NK-92 (cell line): ENCODE results near the gene TMEM100.

ENCODE experiments used
- DNase-seq: peaks from one replicate; lab custom pipeline; 2025; ENCODE audit not compliant: unreplicated experiment; lab: John Stamatoyannopoulos, UW

The TMEM100 gene, protein sequence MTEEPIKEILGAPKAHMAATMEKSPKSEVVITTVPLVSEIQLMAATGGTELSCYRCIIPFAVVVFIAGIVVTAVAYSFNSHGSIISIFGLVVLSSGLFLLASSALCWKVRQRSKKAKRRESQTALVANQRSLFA

DNA sequence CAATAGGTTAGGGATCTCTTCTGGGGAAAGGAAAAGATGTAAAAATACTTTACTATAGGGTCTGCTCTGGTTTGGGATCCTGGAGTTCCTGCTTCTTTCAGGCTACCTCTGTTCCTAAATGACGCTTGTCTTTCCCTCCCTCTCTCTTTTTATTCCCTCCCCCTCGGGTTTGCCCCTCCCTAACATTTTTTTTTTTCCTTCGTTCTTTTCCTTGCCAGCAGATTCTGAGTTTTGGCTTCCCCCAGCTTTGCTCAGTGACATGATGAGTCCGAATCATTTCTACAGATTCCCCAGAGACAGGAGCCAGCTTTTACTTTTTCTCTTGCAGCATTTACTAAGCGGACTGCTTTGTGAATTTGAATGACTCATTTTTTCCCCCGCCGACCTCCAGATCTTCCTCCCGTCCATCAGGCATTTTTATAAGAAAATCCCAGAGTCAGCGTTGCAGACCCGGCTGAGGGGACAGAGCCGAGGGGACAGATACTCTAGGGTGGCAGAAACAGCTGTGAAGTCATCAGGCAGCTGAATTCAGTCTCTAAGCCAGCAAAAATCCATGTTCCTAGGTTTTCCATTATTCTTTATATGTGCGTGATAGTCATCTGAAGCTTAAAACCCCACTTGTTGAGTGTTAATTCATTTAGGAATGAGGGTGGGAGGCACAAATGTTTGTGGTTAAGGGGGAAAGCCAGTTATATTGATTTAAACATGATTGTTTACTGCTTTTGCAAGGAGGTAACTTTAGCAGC, at the start of gene TMEM100:
Gene TMEM100, minus strand, starts transcription at position 123 of the 746 bp plus-strand sequence. CDS start 1,794 bp downstream, outside the sequence.
- DNase-seq, result no peak

DNA sequence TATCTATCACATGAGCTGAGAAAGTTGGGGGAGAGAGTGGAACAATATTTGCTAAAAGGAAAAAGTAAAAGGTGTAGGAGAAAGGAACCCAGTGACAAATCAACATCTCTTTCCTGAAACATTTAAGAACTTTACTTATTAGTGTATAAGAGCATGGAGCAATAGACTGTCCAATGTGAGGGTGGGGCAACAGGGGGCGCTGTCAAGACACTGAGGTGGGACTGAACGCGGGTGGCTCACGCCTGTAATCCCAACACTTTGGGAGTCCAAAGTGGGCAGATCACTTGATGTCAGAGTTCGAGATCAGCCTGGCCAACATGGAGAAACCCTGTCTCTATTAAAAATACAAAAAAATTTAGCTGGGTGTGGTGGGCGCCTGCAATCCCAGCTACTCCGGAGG, 49.4 kb upstream of the TMEM100 start:
- no peak for DNase-seq

DNA sequence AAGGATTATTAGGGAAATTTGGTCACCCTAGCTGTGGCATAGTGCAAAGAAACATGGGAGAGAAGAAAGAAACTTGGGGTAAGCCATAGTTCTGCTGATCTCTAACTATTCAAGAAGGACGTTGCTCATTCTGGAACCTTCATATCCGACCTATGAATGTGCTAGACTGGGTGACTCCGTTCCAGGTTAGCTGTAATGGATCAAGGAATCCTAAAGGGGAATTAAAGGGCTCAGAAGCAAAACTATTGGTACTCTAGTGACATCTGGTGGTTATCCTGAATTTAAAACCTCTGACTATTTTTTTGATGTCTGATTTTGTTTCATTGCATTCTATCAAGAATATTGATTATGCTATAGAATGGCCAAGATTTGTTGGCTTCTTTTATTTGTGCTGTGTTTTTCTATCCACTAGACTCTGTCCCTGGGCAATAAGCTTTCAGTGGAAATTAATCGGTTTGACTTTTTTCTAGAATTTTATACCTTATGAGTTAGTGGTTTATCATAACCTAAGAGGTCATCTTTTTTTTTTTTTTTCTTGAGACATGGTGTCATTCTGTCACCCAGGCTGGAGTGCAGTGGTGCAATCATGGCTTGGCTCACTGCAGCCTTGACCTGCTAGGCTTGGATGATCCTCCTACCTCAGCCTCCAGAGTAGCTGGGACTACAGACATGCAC, 47.7 kb upstream of the TMEM100 start:
- DNase-seq, result no peak

DNA sequence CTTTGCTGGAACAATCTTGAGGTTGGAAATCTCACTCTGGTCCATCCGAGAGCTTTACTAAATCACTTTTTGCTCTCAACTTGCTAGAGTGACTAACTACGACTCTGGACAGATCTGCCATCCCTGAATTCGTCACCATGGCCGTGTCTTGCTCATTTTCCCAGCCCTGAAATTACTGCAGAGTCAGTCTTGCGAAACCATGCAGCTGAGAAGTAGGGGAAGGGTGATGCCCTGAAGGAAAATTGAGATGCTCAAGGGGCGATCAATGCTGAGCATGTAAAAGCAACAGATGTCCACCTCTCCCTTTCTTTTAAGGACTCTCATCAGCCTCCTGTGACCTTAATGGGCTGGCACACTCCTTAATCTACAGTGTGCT, 46.9 kb upstream of the TMEM100 start:
- DNase-seq, result no peak

DNA sequence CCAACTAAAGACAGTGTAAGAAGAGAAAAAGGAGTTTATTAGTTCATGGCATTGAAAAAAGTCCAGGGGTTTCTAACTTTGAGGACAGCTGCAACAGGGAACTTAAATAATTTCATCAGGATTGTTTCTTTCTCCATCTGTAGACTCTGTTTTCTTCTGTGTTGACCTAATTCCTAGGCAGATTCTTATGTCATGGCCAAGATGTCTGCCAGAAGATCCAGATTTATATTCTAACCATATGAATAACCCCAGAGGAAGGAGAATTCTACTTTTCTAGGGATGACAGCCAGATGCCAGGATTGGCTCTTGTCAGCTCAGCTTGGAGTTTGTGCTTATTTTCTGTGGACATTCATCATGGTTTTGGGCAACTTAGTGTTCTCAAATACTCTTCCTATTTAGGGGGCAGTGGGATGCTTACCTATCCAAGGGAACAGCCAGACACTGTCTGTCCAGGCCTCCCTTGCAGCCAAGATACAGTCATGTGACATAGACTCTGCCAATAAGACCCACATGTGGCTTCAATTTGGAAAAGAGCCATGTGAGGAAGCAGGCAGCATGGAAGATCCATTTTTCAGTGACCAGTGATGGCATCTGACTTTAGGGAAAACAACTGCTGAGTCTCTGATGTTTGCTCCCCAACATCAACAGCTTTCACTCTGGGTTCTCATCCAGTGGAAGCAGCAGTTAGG, 46.4 kb upstream of the TMEM100 start:
- no peak for DNase-seq

DNA sequence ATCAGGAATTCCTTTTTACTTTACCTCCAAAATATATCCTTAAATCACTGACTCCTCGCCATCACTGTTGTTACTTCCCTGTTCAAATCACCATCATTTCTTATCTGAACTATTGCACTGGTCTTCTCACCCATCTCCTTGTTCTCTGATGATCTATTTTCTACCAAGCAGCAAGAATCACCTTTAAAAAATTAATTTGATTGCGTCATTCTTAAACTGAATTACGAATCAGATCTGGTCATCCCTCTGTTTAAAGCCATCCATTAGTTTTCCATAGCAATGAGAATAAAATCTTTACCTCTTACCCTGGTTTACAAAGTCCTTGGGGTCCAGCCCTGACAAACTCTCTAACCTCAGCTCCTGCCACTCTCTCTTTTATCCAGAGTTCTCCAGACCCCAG, 42.8 kb upstream of the TMEM100 start:
- DNase-seq, result no peak

DNA sequence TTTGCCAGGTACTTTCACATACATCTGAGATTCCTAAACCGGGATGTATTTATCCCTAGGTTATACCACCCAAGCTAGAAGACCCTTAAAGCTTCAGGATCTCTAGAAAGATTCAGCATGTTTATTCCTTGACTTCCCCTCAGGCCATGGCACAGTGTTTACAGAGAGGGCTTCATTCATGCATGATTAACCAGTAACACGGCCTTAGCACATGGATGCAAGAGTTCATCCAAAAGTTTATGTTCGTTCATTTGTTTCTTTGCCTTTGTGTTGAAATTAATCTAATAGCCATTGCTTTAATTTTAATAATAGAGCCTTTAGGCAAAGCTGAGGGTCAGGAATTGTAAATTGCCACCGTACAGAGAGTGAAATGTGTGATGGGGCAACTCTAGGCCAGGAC, 41.9 kb upstream of the TMEM100 start:
- DNase-seq, result no peak

DNA sequence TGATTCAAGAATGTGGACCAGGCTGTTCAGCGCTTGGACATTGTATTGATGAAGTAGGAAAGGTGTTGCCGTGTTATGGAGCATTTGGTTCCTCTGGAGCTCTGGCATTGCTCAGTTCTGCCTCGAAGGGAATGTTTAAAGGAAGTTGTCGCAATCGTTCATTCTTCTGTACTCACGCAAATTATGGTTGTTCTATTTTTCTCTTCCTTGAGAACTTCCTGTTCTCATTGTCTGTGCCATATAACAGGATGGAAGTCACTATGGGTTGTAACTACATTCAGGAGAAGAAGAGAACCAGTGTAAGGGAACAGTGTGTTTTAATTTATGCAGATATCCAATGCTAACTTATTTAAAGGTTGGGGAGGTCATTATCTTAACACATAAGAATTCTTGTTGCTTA, 41.2 kb upstream of the TMEM100 start:
- DNase-seq, result no peak

DNA sequence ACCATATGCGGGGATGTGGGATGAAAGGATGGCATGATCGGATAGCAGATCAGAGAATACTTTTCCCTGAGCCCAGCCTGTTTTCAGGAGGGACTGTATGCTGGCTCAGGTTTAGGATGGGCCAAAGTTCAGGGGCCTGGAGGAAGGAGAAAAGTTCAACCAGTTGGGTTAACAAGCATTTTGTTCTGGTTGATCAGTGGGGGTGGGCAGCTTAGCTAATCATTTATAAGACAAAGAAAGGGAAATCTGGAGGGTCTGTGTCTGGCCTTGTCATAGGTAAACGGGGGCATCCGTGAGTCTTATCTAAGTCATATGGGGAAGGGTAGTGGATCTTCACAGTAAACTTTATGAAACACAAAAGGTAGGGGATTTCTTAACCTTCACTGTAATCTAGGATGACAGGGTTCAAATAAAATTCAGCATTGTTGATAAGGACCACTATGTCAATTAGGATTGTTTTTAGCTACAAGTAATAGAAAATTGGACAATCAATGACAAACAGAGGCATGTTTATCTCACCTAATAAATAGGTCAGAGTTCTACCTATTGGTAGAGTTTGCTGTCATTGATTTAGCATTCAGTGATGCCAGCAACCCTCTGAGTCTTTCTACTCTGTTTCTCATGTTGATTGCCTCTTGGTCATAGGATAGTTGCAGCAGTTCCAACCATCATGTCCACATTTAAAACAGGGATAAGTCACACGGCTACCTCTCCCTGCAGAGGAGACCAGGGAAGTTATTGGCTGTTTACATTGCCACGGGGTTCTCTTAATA, 39.6 kb upstream of the TMEM100 start:
- DNase-seq, result no peak

DNA sequence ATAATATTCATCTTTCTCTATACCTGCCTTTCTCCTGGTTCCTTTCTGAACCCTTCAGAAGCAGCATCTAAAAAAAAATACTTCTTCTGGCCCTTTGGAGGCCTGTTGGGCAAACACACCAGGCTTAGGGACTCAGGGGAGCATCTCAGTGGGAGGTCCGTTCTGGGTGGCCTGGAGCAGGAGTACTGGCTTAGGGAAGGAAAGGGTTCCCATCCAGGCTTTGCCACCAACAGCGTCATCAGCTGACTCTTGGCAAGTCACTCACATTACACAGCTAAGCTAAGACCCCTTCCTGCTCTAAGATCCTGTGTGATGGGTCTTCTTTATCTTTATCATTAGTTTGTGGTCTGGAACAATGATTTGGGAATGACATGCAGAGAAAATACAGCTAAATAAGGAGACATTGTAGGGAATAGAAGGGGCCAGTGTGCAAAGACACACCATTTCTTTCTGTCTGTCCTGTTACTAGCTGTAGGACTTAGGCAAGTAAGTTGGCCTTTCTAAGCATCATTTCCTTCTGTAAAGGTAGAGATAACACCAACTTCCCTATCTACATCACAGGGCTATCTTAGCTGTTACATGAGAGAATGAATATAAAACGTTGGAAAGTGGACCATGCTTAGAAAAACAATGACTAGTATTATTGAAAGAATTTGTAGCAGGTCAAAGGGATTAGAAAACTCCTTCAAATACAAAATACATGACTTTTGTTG, 38.1 kb upstream of the TMEM100 start:
- no peak for DNase-seq

DNA sequence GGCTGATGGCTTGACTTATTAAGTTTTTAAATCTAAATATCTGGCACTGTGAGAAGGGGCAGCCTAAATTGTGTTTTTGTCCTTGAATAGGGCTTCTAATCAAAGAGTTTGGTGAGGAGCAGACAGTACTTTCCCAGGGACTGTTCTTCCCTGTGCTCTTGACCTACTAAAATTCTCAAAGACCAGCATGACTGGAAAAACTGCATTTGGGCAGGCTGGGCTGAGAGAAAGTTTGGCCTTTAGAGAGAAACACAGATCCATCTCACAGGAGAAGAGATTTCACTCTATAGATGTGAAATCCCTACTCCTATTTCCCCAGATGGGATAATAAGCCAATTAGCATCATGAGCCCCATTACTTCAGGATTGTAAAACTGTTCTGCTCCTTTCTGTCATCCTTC, 35.5 kb upstream of the TMEM100 start:
- DNase-seq, result no peak

DNA sequence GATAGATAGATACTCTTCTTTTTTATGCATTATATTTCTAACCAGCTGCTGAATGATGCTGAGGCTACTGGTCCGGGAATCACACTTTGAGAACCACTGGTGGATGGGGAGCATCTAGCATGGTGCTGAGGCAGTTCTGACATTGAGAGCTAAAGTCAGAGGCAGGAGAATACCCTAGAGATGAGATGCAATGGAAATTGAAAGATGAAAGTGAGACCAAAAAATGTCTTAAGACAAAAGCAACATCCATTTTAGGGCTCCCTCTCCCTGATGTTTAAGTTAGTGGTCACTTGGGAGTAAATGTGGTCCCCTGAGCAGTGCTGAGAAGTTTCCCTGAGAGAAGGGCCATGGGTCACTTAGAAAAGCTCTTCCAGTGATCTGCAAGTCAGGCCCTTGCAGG, 35.0 kb upstream of the TMEM100 start:
- no peak for DNase-seq

DNA sequence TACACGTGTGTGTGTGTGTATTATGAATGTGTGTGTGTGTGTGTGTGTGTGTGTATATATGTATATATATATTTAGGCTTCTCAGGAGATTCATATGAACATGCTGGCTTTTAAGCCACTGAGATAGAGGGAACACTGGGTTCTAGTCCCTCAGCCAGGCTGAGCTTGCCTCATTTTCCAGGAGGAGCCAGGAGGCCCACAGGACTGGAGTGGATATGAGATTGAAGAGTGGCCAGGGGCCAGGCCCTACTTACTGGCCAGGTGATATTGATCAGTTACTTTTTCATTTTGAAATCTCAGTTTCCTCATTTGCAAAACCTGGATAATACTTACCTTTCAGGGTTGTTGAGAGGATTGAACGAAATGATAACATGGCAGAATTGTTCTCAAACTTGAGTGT, 34.0 kb upstream of the TMEM100 start:
- DNase-seq, result no peak

DNA sequence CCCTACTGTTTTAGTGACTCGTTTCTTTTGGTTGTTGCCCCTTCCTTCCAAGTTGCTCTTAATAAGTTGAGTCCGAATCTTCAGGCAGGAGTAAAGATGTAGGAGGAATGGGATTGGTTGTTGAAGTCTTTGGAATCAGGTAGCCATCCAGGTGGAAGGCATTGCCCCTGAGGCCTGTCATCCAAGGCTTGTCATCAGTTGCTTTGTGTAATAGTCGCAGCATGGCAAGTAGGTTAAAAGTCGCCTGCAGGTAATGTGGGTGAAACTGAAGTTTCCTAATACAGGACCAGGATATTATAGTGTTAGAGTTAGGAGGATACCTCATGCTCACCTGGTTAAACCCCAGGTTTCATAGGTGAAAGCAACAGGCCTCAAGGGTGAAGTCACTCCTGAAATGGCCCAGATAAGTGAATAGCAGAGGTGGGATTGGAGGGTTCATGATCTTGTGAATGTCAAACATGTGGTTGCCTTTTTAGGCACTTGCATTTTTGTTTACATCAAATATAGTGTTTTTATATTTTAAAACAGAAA, 29.1 kb upstream of the TMEM100 start:
- DNase-seq, result no peak

DNA sequence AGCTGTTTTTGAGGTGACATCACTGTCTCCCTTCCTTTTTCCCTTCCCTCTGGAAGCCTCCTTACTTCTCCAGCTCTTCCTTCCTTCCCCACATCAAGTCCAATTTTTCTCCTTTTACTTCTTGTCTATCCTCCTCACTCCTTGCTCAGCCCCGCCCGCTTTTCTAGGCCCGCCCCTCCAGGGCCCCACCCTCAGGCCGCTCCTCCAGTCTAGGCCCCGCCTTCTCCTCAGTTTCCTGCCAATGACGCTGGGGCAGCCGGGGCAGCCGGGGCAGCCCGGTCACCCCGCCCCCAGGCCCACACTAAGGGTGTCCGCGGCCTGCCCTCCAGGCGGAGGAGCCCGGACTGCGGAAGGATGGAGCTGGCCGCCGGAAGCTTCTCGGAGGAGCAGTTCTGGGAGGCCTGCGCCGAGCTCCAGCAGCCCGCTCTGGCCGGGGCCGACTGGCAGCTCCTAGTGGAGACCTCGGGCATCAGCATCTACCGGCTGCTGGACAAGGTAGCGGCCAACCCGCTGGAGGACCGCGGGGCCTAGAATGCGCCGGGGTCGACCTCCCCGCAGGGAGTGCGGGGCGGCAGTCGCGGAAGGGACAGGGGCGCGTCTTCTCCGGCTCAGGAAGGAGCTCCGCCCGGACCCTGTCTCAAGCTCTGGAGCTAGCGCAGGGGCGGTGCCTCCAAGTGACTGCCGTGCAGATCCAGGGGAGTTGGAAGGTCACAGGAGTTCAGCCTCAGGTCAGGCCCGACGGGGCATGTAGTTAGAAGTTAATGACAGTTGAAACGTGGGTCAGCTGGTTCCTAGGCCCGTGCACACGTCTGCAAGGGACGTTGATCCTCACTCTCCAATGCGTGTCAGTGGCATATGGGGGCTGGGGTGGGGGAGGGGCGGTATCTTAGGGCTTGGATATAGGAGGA, 28.3 kb upstream of the TMEM100 start, which contains the start of gene PCTP:
Gene PCTP, plus strand, starts transcription at position 302 of the 908 bp plus-strand sequence. Its CDS starts 53 bp downstream, at position 355.
- no peak for DNase-seq

DNA sequence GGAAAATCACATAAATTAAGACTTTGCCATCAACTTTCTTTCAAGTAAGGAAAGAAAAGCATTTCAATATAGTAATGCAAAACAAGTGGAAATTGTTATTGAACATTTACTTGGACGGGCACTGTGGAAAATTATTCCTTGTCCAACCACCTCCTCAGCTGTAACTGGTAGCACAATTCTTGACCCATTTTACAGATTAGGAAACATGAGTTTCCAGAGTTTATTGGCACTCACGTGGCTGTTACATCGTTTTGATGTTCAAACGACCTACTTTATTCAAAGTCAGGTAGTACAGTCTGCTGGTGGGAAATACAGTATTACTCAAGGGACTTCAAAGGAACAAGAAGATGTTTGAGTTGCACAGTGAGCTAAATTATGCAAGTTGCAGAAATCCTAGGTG, 27.3 kb upstream of the TMEM100 start:
- DNase-seq, result no peak

DNA sequence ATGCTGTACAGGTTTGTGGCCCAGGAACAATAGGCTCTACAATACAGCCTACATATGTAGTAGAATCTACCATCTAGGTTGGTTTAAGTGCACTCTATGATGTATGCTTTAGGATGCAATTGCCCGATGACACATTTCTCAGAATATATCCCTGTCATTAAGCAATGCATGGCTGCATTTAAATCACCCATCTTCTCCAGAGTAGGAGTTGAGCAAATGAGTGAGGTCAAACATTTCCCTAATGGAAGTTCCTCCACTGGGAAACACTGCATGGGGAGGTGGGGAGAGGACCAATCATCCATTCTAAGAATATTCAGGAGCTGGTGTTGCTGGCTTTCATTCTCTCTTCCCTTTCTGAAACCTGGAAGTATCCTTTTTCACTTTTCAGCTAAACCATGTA, 26.2 kb upstream of the TMEM100 start:
- no peak for DNase-seq

DNA sequence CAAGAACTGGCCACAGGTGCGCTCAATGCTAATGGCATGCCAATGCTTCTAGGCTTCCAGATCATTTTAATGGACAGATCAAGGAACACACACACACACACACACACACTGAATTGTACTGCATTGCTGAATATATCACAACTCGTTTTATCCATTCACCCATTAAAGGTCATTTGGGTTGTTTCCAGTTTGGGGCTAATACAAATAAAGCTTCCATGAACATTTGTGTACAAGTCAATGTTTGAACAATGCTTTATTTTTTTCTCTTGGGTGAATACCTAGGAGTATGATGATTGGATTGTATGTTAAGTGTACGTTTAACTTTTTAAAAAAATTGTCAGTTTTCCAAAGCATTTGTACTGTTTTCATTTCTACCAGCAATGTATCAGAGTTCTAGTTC, 24.5 kb upstream of the TMEM100 start:
- DNase-seq, result no peak

DNA sequence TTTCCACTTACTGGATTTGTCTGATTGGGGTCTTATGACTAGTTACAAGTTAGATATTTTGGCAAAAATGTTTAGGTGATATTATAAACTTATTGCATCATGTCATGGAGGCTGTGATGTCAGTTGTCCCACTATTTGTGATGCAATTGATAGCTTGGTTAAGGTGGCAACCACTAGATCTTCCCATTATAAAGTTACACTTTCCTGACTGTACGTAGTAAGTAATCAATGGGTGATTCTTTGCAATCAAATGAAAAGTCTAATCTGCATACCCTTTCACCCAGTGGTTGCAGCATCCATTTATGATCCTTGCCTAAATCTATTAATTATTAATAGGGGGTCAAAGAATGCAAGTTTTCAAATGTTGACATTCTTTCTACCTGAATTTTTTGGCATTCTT, 23.8 kb upstream of the TMEM100 start:
- DNase-seq, result no peak
